Cardiac muscle cell (in vitro differentiated cells and primary cell): ENCODE measurements around the gene TMEM81. TPM values are rescaled to one million over a fixed set of nuclear protein-coding genes. Genes with fewer than 3 reads are reported as not detected.

ENCODE experiments used
- DNase-seq, 2 donors: peaks; one replicate each; pipeline versions ENCODE4 v3.0.0 to v3.0.0-alpha.2; 2010 to 2017; ENCODE audit warnings: low read depth in 1 of 2, low spot score in 1 of 2
- H3K27ac ChIP-seq: fragments of 200-600 bp; sonication (generic); 2 replicates; pipeline ENCODE4 v1.5.1; 2016
- H3K27me3 ChIP-seq: fragments of 200-600 bp; sonication (generic); 2 replicates; pipeline ENCODE4 v1.6.0; 2016; ENCODE audit warnings: control low read depth
- H3K36me3 ChIP-seq: fragments of 200-600 bp; sonication (generic); 2 replicates; pipeline ENCODE4 v1.5.1; 2016; ENCODE audit warnings: control low read depth
- H3K4me1 ChIP-seq: fragments of 200-600 bp; sonication (generic); 2 replicates; pipeline ENCODE4 v1.8.1; 2017; ENCODE audit warnings: low read depth, mild to moderate bottlenecking, mixed run types
- H3K4me3 ChIP-seq: fragments of 200-600 bp; sonication (generic); 2 replicates; pipeline ENCODE4 v1.5.1; 2016; ENCODE audit warnings: mild to moderate bottlenecking
- H3K9me3 ChIP-seq: fragments of 200-600 bp; sonication (generic); 2 replicates; pipeline ENCODE4 v1.5.1; 2017; ENCODE audit warnings: low read depth, mild to moderate bottlenecking, control low read depth
- polyA plus RNA-seq: library from polyadenylated mRNA; unstranded; fragments of >200 nt; fragmentation: Nextera tagmentation; extraction: Ambion mirVana; gene quantifications from 2 replicates; pipeline ENCODE4 v1.2.1, GENCODE V29; 2016
- total RNA-seq: library from RNA; depleted of rRNA; stranded (reverse); fragments of >200 nt; gene quantifications from 2 replicates; pipeline ENCODE4 v1.2.3, GENCODE V29; 2016
- TF ChIP-seq, protein P1 (sequence below): IDR thresholded peaks from 2 replicates; pipeline ENCODE4 v1.5.1; 2012; ENCODE audit warnings: low read depth, mild to moderate bottlenecking, low read length

The TMEM81 gene
- total and polyA plus RNA-seq, 2 experiments from 2014 or later: 1.1 to 2.1 TPM

DNA sequence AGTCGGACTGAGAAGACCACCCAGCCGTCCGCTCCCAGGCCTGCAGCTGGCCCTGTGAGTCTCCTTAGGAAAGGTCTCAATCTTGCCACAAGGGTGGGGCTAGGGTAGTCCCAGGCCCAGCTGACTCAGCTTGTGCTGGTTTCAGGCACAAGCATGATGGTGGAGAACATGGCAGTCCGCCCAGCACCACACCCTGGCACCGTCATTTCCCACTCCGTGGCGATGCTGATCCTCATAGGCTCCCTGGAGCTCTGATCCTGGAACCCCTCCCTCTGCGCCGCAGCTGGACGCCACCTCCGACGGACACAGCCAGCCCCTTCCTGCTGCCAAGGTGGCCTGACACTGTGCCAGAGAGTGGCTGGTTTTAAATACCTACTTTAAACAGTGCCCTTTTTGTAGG, 10.7 kb downstream of the TMEM81 start:
- no peak overlapping the region for H3K4me3 ChIP-seq
- H3K36me3 ChIP-seq: no peaks in the 10 kb centered on the region
- H3K27ac ChIP-seq: no peak overlapping the region
- DNase-seq: no peak
- TF ChIP-seq, protein P1, sequence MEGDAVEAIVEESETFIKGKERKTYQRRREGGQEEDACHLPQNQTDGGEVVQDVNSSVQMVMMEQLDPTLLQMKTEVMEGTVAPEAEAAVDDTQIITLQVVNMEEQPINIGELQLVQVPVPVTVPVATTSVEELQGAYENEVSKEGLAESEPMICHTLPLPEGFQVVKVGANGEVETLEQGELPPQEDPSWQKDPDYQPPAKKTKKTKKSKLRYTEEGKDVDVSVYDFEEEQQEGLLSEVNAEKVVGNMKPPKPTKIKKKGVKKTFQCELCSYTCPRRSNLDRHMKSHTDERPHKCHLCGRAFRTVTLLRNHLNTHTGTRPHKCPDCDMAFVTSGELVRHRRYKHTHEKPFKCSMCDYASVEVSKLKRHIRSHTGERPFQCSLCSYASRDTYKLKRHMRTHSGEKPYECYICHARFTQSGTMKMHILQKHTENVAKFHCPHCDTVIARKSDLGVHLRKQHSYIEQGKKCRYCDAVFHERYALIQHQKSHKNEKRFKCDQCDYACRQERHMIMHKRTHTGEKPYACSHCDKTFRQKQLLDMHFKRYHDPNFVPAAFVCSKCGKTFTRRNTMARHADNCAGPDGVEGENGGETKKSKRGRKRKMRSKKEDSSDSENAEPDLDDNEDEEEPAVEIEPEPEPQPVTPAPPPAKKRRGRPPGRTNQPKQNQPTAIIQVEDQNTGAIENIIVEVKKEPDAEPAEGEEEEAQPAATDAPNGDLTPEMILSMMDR: no peak
- no peaks in the 10 kb centered on the region for H3K9me3 ChIP-seq
- H3K4me1 ChIP-seq: no peaks in the 10 kb centered on the region
- no peaks in the 10 kb centered on the region for H3K27me3 ChIP-seq

DNA sequence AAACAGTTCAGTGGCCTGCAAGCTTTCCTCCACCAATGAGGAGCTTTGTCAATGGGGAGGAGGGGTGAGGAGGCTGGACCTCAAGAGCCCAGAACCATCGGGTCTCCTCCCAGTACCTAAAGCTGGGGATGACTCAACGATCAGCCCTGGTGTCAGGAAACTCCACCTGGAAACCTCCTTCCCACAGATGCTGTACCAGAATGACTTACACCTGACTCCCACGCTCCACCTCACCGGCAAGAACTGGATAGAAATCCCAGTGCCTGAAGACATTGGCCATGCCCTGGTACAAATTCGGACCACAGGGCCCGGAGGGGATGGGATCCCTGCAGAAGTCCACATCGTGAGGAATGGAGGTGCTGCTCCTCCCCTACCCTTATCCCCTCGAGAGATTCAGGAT, 11.4 kb downstream of the TMEM81 start:
- Histone ChIP-seq H3K36me3 (no peaks in the 10 kb centered on the region), H3K4me1 (no peaks in the 10 kb centered on the region), H3K9me3 (no peaks in the 10 kb centered on the region), H3K27ac (no peak overlapping the region), H3K27me3 (no peaks in the 10 kb centered on the region), H3K4me3 (no peak overlapping the region)
- TF ChIP-seq, protein P1: no peak
- no peak for DNase-seq

DNA sequence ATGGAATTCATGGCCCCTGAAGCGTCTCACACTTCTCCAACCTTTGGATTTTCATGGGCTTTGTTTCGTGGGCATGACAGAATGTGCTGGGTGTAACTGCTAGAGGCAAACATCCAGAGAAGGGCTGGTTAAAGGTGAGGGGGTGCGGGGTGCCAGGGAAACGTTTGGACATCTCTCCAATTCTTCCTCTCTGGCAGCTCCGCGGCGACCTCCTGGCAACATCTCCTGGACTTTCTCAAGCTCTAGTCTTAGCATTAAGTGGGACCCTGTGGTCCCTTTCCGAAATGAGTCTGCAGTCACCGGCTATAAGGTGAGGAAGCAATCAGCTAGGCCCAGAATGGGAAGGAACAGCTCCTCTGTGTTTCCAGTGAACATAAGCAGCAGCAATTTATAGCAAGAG, 12.0 kb downstream of the TMEM81 start:
- TF ChIP-seq, protein P1: no peak
- no peak overlapping the region for H3K27ac ChIP-seq
- no peaks in the 10 kb centered on the region for H3K36me3 ChIP-seq
- H3K9me3 ChIP-seq: no peaks in the 10 kb centered on the region
- no peak for DNase-seq
- H3K27me3 ChIP-seq: no peaks in the 10 kb centered on the region
- H3K4me1 ChIP-seq: no peaks in the 10 kb centered on the region
- no peak overlapping the region for H3K4me3 ChIP-seq

DNA sequence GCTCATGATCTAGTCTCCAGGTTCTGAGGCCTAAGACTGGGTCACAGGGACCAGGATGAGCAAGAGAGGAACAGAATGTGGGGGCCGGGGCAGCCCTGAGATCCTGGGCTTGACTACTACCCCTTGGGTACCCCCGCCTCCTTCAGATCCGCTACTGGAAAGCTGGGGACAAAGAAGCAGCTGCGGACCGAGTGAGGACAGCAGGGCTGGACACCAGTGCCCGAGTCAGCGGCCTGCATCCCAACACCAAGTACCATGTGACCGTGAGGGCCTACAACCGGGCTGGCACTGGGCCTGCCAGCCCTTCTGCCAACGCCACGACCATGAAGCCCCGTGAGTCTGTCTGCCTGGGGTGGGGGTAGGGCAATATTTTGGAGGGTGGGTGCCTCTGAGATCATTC, 12.5 kb downstream of the TMEM81 start:
- Histone ChIP-seq H3K9me3 (no peaks in the 10 kb centered on the region), H3K4me1 (no peaks in the 10 kb centered on the region), H3K4me3 (no peak overlapping the region), H3K27ac (no peak overlapping the region), H3K27me3 (no peaks in the 10 kb centered on the region), H3K36me3 (no peaks in the 10 kb centered on the region)
- TF ChIP-seq, protein P1: no peak
- DNase-seq: no peak

DNA sequence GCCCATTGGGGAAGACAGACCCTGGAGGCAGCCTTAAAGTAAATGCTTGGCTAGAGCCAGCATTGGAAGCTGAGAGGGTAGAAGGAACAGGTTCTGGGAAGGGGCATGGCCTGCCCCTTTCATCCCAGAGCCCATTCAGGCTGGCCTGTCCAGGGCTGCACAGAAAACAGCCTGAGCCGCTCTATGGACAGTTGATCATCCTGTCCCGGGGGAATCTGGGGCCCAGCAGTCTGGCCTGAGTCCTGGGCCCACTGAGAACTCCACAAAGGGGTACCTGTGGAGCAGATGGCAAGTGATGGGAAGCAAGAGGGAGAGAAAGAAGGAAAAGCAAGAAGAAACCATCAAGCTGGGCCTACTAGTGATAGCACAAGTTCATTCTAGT, 13.2 kb downstream of the TMEM81 start:
- H3K36me3 ChIP-seq: no peaks in the 10 kb centered on the region
- no peaks in the 10 kb centered on the region for H3K4me1 ChIP-seq
- no peaks in the 10 kb centered on the region for H3K9me3 ChIP-seq
- no peak overlapping the region for H3K27ac ChIP-seq
- DNase-seq: no peak
- TF ChIP-seq, protein P1: no peak
- H3K4me3 ChIP-seq: no peak overlapping the region
- H3K27me3 ChIP-seq: no peaks in the 10 kb centered on the region
